Upper lobe of left lung (tissue), 6 donors: Measurements from ENCODE around the gene GDE1. TPM values are rescaled to one million over a fixed set of nuclear protein-coding genes. Genes with fewer than 3 reads are reported as not detected.

Source experiments
- ATAC-seq, 2 donors: fragments of 200-7000 bp; cut with Tn5 transposase; one replicate each; pipeline ENCODE4 v1.9.1; 2022; ENCODE audit warnings: mild to moderate bottlenecking in 2 of 2, moderate library complexity in 2 of 2; ENCODE audit not compliant: low FRiP score in 2 of 2
- DNase-seq, 2 donors: peaks; one replicate each; pipeline ENCODE4 v3.0.0-alpha.2; 2019 to 2020
- H3K27ac ChIP-seq, 4 donors: fragments of 200-600 bp; sonication (generic); one replicate each; pipeline ENCODE4 v1.5.1; 2016 to 2019
- H3K27me3 ChIP-seq, 4 donors: fragments of 200-600 bp; sonication (generic); one replicate each; pipeline ENCODE4 v1.5.1; 2017 to 2019
- H3K36me3 ChIP-seq, 4 donors: fragments of 200-600 bp; sonication (generic); one replicate each; pipeline ENCODE4 v1.5.1; 2016 to 2019
- H3K4me1 ChIP-seq, 4 donors: fragments of 200-600 bp; sonication (generic); one replicate each; pipeline ENCODE4 v1.5.1; 2018 to 2019
- H3K4me3 ChIP-seq, 4 donors: fragments of 200-600 bp; sonication (generic); one replicate each; pipeline ENCODE4 v1.5.1; 2017 to 2019; ENCODE audit warnings: mild to moderate bottlenecking in 2 of 4, moderate library complexity in 1 of 4
- H3K9me3 ChIP-seq, 4 donors: fragments of 200-600 bp; sonication (generic); one replicate each; pipeline ENCODE4 v1.5.1; 2018 to 2019
- CTCF ChIP-seq, 6 experiments: fragments of 450-650 bp in 4 of 6; fragments of 200-600 bp in 2 of 6; sonication (generic) in 2 of 6; IDR thresholded peaks; one replicate each; pipeline ENCODE4 v1.5.1; 2016 to 2019; ENCODE audit warnings: antibody characterized with exemption in 6 of 6
- EP300 ChIP-seq, 4 donors: sonication (generic); formaldehyde crosslinking; IDR thresholded peaks; one replicate each; pipeline ENCODE4 v1.5.1; 2017; ENCODE audit warnings: antibody characterized with exemption in 4 of 4, control low read depth in 2 of 4
- POLR2A ChIP-seq, 4 donors: fragments of 450-650 bp; IDR thresholded peaks; one replicate each; pipeline ENCODE4 v1.5.1; 2016 to 2017; ENCODE audit warnings: antibody characterized with exemption in 4 of 4, mild to moderate bottlenecking in 2 of 4
- POLR2AphosphoS5 ChIP-seq, 2 donors: sonication (generic); formaldehyde crosslinking; IDR thresholded peaks; one replicate each; pipeline ENCODE4 v1.5.1; 2017; ENCODE audit warnings: antibody characterized with exemption in 2 of 2
- whole genome bisulfite sequencing, 2 donors: methylation state at CpG; one replicate each; pipeline ENCODE4 v1.1.5; 2017 to 2018; 5-methylcytosine and 5-hydroxymethylcytosine counted together
- total RNA-seq, 6 donors: library from RNA; depleted of rRNA in 4 of 6; stranded (reverse); fragments of >200 nt in 4 of 6; gene quantifications; one replicate each; pipeline versions ENCODE4 v1.1.0 to v1.2.1, GENCODE V29; 2016 to 2021
- donor health status: DM: no; HTN: no; CAD: no; lungs with moderate emphysema.
- donor health status: DM: no; HTN: yes; CAD: no; lungs with severe emphysema.

The GDE1 gene
- total RNA-seq, 6 donors from 2014 or later, result 33.5 to 93.6 (median 88.2) TPM

- H3K36me3 ChIP-seq, result peaks cover 0 to 5% (median 1%) of the 10 kb centered on the region in 4 donors
- 90 to 96% methylated on average over 4 of the region's 4 CpGs for WGBS, 2 donors
- H3K4me3 ChIP-seq, result no peak overlapping the region
- no peak for DNase-seq
- no peak overlapping the region for H3K27ac ChIP-seq
- no peaks in the 10 kb centered on the region for H3K9me3 ChIP-seq
- H3K4me1 ChIP-seq, result peaks cover 6 to 17% (median 10%) of the 10 kb centered on the region in 4 donors
- TF ChIP-seq POLR2AphosphoS5 (IDR thresholded peaks at IDR 0.05) (no peak), CTCF (IDR thresholded peaks at IDR 0.05) (no peak), POLR2A (IDR thresholded peaks at IDR 0.05) (no peak), EP300 (IDR thresholded peaks at IDR 0.05) (no peak)
- no peak for ATAC-seq
- H3K27me3 ChIP-seq, result no peaks in the 10 kb centered on the region
Measured at GRCh38 chr16:19560078-19560477, 38.2 kb upstream of the GDE1 start.

GRCh38 chr16:19559242-19559910 lies 37.5 kb upstream of the GDE1 start:
- Histone ChIP-seq H3K4me3 (no peak overlapping the region), H3K27me3 (no peaks in the 10 kb centered on the region), H3K27ac (no peak overlapping the region), H3K36me3 (no peaks in the 10 kb centered on the region), H3K9me3 (no peaks in the 10 kb centered on the region), H3K4me1 (peaks cover 13 to 24% (median 15%) of the 10 kb centered on the region in 4 donors)
- ATAC-seq (no peak), DNase-seq (no peak)
- TF ChIP-seq POLR2AphosphoS5 (IDR thresholded peaks at IDR 0.05) (no peak), CTCF (IDR thresholded peaks at IDR 0.05) (peak; percentile 41 to 62 (median 49))
- WGBS, 2 donors, result 79 to 80% methylated on average over 10 of the region's 10 CpGs

GRCh38 chr16:19555938-19556771 lies 34.3 kb upstream of the GDE1 start:
- no peak for TF ChIP-seq POLR2AphosphoS5 (IDR thresholded peaks at IDR 0.05)
- TF ChIP-seq POLR2A (IDR thresholded peaks at IDR 0.05), result no peak
- TF ChIP-seq EP300 (IDR thresholded peaks at IDR 0.05), result no peak
- TF ChIP-seq CTCF (IDR thresholded peaks at IDR 0.05), result no peak
- no peaks in the 10 kb centered on the region for H3K9me3 ChIP-seq
- ATAC-seq (peak; percentile 0 to 7), DNase-seq (no peak)
- no peaks in the 10 kb centered on the region for H3K36me3 ChIP-seq
- H3K27ac ChIP-seq, result peak overlapping the region; percentile 83 to 92 (median 88)
- H3K4me1 ChIP-seq, result peaks cover 15 to 27% (median 17%) of the 10 kb centered on the region in 4 donors
- peak overlapping the region; percentile 69 to 89 (median 86) for H3K4me3 ChIP-seq
- 30 to 43% methylated on average over 16 to 19 of the region's 19 CpGs for WGBS, 2 donors
- H3K27me3 ChIP-seq, result no peaks in the 10 kb centered on the region

- peak within 1 kb of the TSS; percentile 69 to 89 (median 86) for H3K4me3 ChIP-seq
- DNase-seq (peak; percentile 97 to 98), ATAC-seq (peak; percentile 99 to 100)
- peaks cover 0 to 4% (median 0%) of the 10 kb centered on the region in 4 donors for H3K36me3 ChIP-seq
- peaks cover 15 to 27% (median 17%) of the 10 kb centered on the region in 4 donors for H3K4me1 ChIP-seq
- H3K27ac ChIP-seq, result peak within 1 kb of the TSS; percentile 83 to 92 (median 88)
- no peaks in the 10 kb centered on the region for H3K9me3 ChIP-seq
- 0% methylated on average over 27 to 51 of the region's 53 CpGs for WGBS, 2 donors
- no peak for TF ChIP-seq EP300 (IDR thresholded peaks at IDR 0.05)
- peak; percentile 59 to 89 (median 78) for TF ChIP-seq CTCF (IDR thresholded peaks at IDR 0.05)
- peak; percentile 68 to 75 for TF ChIP-seq POLR2AphosphoS5 (IDR thresholded peaks at IDR 0.05)
- peak in 2 of 4 donors; percentile 16 to 62 for TF ChIP-seq POLR2A (IDR thresholded peaks at IDR 0.05)
- H3K27me3 ChIP-seq, result no peaks in the 10 kb centered on the region
Measured at GRCh38 chr16:19555186-19555937, 33.5 kb upstream of the GDE1 start, which contains the start of gene VPS35L. TSS of gene VPS35L (plus strand) at chr16:19555703. CDS start at chr16:19555730, 27 bp downstream.
